B cell (primary cell): ENCODE results near the gene KCNC3. TPM values are rescaled to one million over a fixed set of nuclear protein-coding genes. Genes with fewer than 3 reads are reported as not detected.

ENCODE experiments used
- ATAC-seq: fragments of 200-7000 bp; cut with Tn5 transposase; one replicate; pipeline ENCODE4 v1.10.0; 2021; ENCODE audit warnings: low read depth, mild to moderate bottlenecking, moderate number of reproducible peaks, moderate library complexity
- CTCF ChIA-PET: fragments of 350-600 bp; sonication (Branson Sonifier 250); formaldehyde crosslinking; loops from one replicate; lab custom pipeline; 2021; ENCODE audit warnings: antibody characterized with exemption, inconsistent platforms; lab: Charles Lee
- POLR2A ChIA-PET: fragments of 350-600 bp; sonication (Branson Sonifier 250); formaldehyde crosslinking; loops from one replicate; lab custom pipeline; 2021; ENCODE audit warnings: antibody characterized with exemption; lab: Charles Lee
- DNase-seq: peaks from one replicate; pipeline ENCODE4 v3.0.0; 2013
- H2AFZ ChIP-seq: 2 replicates; pipeline ENCODE4 v1.6.1; 2012; ENCODE audit warnings: mild to moderate bottlenecking, low read depth, low read length; ENCODE audit not compliant: insufficient read depth, poor library complexity, severe bottlenecking
- H3K27ac ChIP-seq, 2 donors: 1 replicate in 1 of 2; 2 replicates in 1 of 2; pipeline ENCODE4 v1.5.1; 2012 to 2013; ENCODE audit warnings: low read length in 2 of 2, mild to moderate bottlenecking in 2 of 2, moderate library complexity in 1 of 2
- H3K27me3 ChIP-seq, 4 experiments: fragments of 200-600 bp in 1 of 4; sonication (generic) in 1 of 4; replicated peaks in 1 of 4; 1 replicate in 2 of 4; 2 replicates in 2 of 4; pipeline versions ENCODE4 v1.6.1 to v1.7.0; 2013 to 2016; ENCODE audit warnings: low read length in 3 of 4, mild to moderate bottlenecking in 2 of 4, mixed read lengths in 1 of 4, moderate library complexity in 1 of 4; ENCODE audit not compliant: insufficient read depth in 4 of 4, control insufficient read depth in 3 of 4; ENCODE audit errors: control extremely low read depth in 1 of 4
- H3K36me3 ChIP-seq, 2 experiments: replicated peaks in 1 of 2; 1 replicate in 1 of 2; 2 replicates in 1 of 2; pipeline versions ENCODE4 v1.6.1 to v1.7.1; 2013; ENCODE audit warnings: low read length in 1 of 2; ENCODE audit not compliant: insufficient read depth in 2 of 2, control insufficient read depth in 1 of 2; ENCODE audit errors: control extremely low read depth in 1 of 2, extremely low read depth in 1 of 2
- H3K4me1 ChIP-seq, 2 donors: fragments of 200-600 bp in 1 of 2; sonication (generic) in 1 of 2; 1 replicate in 1 of 2; 2 replicates in 1 of 2; pipeline versions ENCODE4 v1.5.1 to v1.6.1; 2013 to 2017; ENCODE audit warnings: low read length in 2 of 2; ENCODE audit not compliant: control insufficient read depth in 2 of 2, insufficient read depth in 2 of 2
- H3K4me2 ChIP-seq: replicated peaks from 2 replicates; pipeline ENCODE3; 2012; ENCODE audit warnings: mild to moderate bottlenecking, low read depth, low read length; ENCODE audit not compliant: poor library complexity, severe bottlenecking
- H3K4me3 ChIP-seq, 5 experiments: fragments of 200-600 bp in 1 of 5; sonication (generic) in 1 of 5; 1 replicate in 3 of 5; 2 replicates in 2 of 5; pipeline versions ENCODE4 v1.5.1 to v1.7.0; 2011 to 2016; ENCODE audit warnings: low read length in 4 of 5, mild to moderate bottlenecking in 4 of 5, low read depth in 2 of 5, control low read depth in 1 of 5, moderate library complexity in 1 of 5; ENCODE audit not compliant: insufficient read depth in 1 of 5; ENCODE audit errors: control extremely low read depth in 1 of 5, extremely low read depth in 1 of 5
- H3K79me2 ChIP-seq: fragments of 200-600 bp; sonication (generic); one replicate; pipeline ENCODE4 v1.6.0; 2016; ENCODE audit warnings: low read length; ENCODE audit not compliant: control insufficient read depth, insufficient read depth
- H3K9ac ChIP-seq: fragments of 200-600 bp; sonication (generic); 2 replicates; pipeline ENCODE4 v1.6.1; 2017; ENCODE audit warnings: mild to moderate bottlenecking, low read length, moderate library complexity
- H3K9me3 ChIP-seq, 3 donors: one replicate each; pipeline versions ENCODE4 v1.6.1 to v1.7.1; 2013; ENCODE audit warnings: low read length in 2 of 3; ENCODE audit not compliant: control insufficient read depth in 2 of 3, insufficient read depth in 1 of 3; ENCODE audit errors: control extremely low read depth in 1 of 3
- H4K20me1 ChIP-seq: 2 replicates; pipeline ENCODE4 v1.6.0; 2012; ENCODE audit warnings: mild to moderate bottlenecking, low read length; ENCODE audit not compliant: insufficient read depth, control insufficient read depth, poor library complexity, severe bottlenecking
- H3K27ac Mint-ChIP-seq: one replicate; pipeline ENCODE4 v1.8.0; 2021; ENCODE audit warnings: mixed read lengths
- H3K27me3 Mint-ChIP-seq: one replicate; pipeline ENCODE4 v1.8.0; 2021; ENCODE audit warnings: mixed read lengths
- H3K4me1 Mint-ChIP-seq: one replicate; pipeline ENCODE4 v1.8.0; 2021; ENCODE audit warnings: mixed read lengths
- H3K4me3 Mint-ChIP-seq: one replicate; pipeline ENCODE4 v1.8.0; 2021; ENCODE audit warnings: mixed read lengths
- H3K9me3 Mint-ChIP-seq: one replicate; pipeline ENCODE4 v1.8.0; 2022; ENCODE audit warnings: mixed read lengths; ENCODE audit not compliant: insufficient read depth
- EZH2 ChIP-seq: IDR thresholded peaks from 2 replicates; pipeline ENCODE4 v1.6.1; 2012; ENCODE audit warnings: borderline replicate concordance, low read depth, mild to moderate bottlenecking, moderate library complexity, low read length; ENCODE audit not compliant: insufficient read depth, poor library complexity, severe bottlenecking
- WGBS: methylation state at CpG from one replicate; pipeline ENCODE4 v1.1.5; 2013; ENCODE audit warnings: missing lambda C conversion rate; ENCODE audit not compliant: insufficient coverage; 5-methylcytosine and 5-hydroxymethylcytosine counted together
- intact Hi-C: fragments of 100-400 bp; cut with micrococcal nuclease; formaldehyde crosslinking; loops from one replicate; pipeline ENCODE4 v1.10.0; 2022
- polyA plus RNA-seq: library from polyadenylated mRNA; depleted of rRNA; stranded (reverse); fragments of >200 nt; gene quantifications from 2 replicates; pipeline ENCODE4 v1.2.3, GENCODE V29; 2012
- total RNA-seq, 2 donors: library from RNA; stranded (reverse); fragments of 120-200 nt in 1 of 2; gene quantifications; 1 replicate in 1 of 2; 2 replicates in 1 of 2; pipeline versions ENCODE4 v1.2.3 to v1.2.4, GENCODE V29; 2013 to 2022
- TF ChIP-seq, protein P1 (sequence below): fragments of 200-600 bp; IDR thresholded peaks from one replicate; pipeline ENCODE4 v1.8.0; 2022; ENCODE audit warnings: antibody characterized with exemption, mild to moderate bottlenecking

The KCNC3 gene
- total and polyA plus RNA-seq, 2 donors (not counting 1 experiment from before 2014, with no cell fraction given), result 12.3 to 23.0 TPM

DNA sequence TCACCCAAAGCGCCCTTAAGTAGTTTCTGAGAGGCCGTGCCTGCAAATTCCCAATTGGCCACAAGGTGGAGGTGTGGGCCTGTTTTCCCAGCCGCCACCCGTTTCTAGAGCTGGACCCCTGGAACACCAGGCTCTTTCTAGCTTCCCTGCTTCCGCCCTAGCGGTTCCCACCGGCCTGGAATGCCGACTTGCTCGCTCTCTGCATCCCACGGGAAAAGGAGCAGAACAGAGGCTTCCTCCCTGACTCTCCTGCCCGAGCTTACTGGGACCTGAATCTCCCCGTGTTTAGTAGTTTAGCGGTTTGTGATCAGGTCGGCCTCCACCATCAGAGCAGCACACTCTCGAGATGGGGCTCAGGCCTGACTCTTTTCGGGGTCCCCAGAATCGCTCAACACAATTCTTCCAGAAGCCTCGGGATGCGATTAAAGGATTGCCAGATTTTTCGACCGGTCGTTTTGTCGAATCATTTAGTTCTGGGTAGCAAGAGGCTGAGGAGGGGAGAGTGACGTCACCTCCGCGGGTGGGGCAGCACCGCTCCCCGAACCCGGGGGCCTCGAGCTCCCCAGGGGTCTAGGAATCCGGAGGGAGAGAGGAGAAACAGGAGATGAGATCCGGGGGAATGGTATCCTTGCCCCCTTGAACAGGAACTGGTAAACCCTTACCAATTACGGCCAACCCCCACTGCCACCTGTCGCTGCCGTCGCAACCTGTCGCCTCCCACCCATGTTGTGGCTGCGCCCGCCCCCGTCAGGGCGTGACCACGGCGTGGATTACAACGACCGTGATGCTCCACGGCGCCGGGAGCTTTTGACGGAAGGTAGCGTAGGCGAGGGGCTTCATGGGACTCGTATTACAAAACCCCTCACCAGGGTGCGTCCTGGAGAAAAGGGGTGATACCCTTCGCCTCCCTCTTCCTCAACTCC is 28.3 kb upstream of the KCNC3 start:
- CTCF ChIA-PET, result interaction anchor here (0.7 to 6.6 kb wide), 34 partner anchors 10 to 565 kb away, joined by 3 to 76 read pairs (median 6); partner anchors contain the start of genes JOSD2, KCNC3, NAPSA and POLD1
- H3K79me2 ChIP-seq, result peaks cover 15% of the 10 kb centered on the region
- peak overlapping the region; percentile 95 to 99 for H3K27ac ChIP-seq
- POLR2A ChIA-PET, result interaction anchor here (0.5 to 2.8 kb wide), 13 partner anchors 10 to 425 kb away, joined by 3 to 33 read pairs (median 8); partner anchors contain the start of genes JOSD2, KCNC3, NR1H2 and SPIB
- H3K9ac ChIP-seq, result peak overlapping the region; percentile 99
- peak overlapping the region; percentile 87 for H2AFZ ChIP-seq
- ATAC-seq (peak; percentile 81), DNase-seq (peak; percentile 94)
- H3K4me1 Mint-ChIP-seq, result peaks cover 39% of the 10 kb centered on the region
- H3K36me3 ChIP-seq, result no peaks in the 10 kb centered on the region
- no peak for TF ChIP-seq EZH2
- TF ChIP-seq, protein P1, sequence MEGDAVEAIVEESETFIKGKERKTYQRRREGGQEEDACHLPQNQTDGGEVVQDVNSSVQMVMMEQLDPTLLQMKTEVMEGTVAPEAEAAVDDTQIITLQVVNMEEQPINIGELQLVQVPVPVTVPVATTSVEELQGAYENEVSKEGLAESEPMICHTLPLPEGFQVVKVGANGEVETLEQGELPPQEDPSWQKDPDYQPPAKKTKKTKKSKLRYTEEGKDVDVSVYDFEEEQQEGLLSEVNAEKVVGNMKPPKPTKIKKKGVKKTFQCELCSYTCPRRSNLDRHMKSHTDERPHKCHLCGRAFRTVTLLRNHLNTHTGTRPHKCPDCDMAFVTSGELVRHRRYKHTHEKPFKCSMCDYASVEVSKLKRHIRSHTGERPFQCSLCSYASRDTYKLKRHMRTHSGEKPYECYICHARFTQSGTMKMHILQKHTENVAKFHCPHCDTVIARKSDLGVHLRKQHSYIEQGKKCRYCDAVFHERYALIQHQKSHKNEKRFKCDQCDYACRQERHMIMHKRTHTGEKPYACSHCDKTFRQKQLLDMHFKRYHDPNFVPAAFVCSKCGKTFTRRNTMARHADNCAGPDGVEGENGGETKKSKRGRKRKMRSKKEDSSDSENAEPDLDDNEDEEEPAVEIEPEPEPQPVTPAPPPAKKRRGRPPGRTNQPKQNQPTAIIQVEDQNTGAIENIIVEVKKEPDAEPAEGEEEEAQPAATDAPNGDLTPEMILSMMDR, result peak; percentile 89
- no peaks in the 10 kb centered on the region for H3K27me3 ChIP-seq
- H3K4me3 ChIP-seq, result peak overlapping the region; percentile 64 to 99 (median 68)
- peaks cover 13 to 34% of the 10 kb centered on the region in 2 donors for H3K4me1 ChIP-seq
- peak overlapping the region; percentile 98 for H3K27ac Mint-ChIP-seq
- peak overlapping the region; percentile 94 for H3K4me3 Mint-ChIP-seq
- WGBS, result 12% methylated on average over 46 of the region's 54 CpGs
- H3K9me3 Mint-ChIP-seq, result no peaks in the 10 kb centered on the region
- H3K4me2 ChIP-seq, result peak overlapping the region; percentile 99
- peaks cover 0 to 6% (median 0%) of the 10 kb centered on the region in 3 donors for H3K9me3 ChIP-seq
- no peaks in the 10 kb centered on the region for H3K27me3 Mint-ChIP-seq
- no peaks in the 10 kb centered on the region for H4K20me1 ChIP-seq
- intact Hi-C loops, result loop anchor here (1.0 to 5.0 kb wide), 12 partner anchors 10 to 540 kb away; partner anchors contain the start of genes JOSD2, MYBPC2, NR1H2 and POLD1
